22Rv1 (cell line): ENCODE data around the gene CARS1.

Source experiments
- ZFX ChIP-seq: fragments of 450-650 bp; IDR thresholded peaks from 2 replicates; pipeline ENCODE4 v1.6.1; 2017; ENCODE audit warnings: antibody characterized with exemption, borderline replicate concordance
- TF ChIP-seq, protein P1 (sequence below): fragments of 450-650 bp; IDR thresholded peaks from 2 replicates; pipeline ENCODE4 v1.5.1; 2017; ENCODE audit warnings: mild to moderate bottlenecking

DNA sequence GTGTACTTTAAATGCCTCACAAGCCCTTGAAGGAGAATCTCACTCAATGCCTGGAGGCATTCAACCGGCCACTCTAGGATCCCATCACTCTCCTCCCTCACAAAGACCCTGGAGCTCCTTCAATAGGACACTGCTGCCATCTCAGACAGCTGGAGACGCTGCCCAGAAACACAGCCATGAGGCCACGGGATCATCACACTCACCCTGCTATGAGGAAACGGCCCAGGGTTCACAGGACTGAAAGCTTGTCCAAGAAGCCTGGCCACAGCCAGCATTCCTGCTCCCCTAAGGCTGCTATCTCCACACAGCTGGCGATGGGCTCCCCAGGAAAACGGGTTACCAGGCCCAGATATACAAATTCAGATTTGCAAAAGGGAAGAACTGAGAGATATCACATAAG is 13.2 kb downstream of the CARS1 start:
- TF ChIP-seq, protein P1, sequence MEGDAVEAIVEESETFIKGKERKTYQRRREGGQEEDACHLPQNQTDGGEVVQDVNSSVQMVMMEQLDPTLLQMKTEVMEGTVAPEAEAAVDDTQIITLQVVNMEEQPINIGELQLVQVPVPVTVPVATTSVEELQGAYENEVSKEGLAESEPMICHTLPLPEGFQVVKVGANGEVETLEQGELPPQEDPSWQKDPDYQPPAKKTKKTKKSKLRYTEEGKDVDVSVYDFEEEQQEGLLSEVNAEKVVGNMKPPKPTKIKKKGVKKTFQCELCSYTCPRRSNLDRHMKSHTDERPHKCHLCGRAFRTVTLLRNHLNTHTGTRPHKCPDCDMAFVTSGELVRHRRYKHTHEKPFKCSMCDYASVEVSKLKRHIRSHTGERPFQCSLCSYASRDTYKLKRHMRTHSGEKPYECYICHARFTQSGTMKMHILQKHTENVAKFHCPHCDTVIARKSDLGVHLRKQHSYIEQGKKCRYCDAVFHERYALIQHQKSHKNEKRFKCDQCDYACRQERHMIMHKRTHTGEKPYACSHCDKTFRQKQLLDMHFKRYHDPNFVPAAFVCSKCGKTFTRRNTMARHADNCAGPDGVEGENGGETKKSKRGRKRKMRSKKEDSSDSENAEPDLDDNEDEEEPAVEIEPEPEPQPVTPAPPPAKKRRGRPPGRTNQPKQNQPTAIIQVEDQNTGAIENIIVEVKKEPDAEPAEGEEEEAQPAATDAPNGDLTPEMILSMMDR, result no peak
- no peak for TF ChIP-seq ZFX
